GM15510 (cell line): ENCODE measurements around the gene PSORS1C1.

ENCODE experiments used
- POLR2A ChIP-seq: IDR thresholded peaks from 3 replicates; pipeline ENCODE4 v1.6.1; 2011; ENCODE audit warnings: borderline replicate concordance; ENCODE audit not compliant: insufficient read length; ENCODE audit errors: extremely low read depth

The PSORS1C1 gene

DNA sequence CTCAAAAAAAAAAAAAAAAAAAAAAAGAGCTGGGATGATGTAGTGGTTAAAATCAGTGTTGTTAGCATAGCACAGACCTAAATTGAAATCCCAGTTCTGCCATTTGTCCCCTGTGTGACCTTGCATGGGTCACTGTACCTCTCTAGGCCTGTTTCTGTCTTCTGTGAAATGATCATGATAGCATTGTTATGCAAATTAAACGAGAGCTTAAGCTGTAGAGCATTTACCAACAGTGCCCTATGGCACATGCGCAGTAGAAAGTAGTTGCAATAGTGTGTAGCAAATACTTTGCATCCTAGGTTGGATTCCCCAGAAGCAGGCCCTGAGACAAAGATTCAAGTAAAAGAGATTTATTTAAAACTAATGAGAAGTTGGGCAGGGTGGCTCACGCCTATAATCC, 17.0 kb downstream of the PSORS1C1 start:
- TF ChIP-seq POLR2A = no peak

DNA sequence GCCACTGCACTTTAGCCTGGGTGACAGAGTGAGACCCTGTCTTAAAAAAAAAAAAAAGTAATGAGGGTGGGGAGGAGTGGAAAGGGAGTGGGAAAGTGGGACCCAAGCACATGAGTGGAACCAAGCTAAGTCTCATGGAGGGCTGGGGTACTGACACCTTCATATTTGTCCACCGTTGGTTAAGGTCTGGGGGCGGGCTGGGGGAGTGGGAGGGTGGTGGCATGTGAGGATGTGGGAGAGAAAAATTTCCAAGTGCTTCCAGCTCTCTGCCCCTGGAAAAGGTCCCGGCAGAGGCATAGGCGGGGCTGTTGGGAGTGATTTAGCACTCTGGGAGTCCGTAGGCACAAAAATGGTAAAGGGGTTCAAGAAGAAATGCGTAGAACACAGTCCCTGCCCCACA, 18.2 kb downstream of the PSORS1C1 start:
- TF ChIP-seq POLR2A = no peak

DNA sequence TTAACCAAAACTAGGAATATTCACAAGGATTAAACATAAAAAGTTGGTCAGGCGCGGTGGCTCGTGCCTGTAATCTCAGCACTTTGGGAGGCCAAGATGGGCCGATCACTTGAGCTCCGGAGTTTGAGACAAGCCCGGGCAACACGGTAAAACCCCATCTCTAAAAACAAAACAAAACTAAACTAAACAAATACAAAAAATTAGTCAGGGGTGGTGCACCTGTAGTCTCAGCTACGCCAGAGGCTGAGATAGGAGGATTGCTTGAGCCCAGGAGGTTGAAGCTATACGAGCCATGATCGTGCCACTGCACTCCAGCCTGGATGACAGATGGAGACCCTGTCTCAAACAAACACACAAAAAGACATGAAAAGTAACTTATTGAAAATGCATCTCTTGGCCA, 21.1 kb downstream of the PSORS1C1 start:
- no peak for TF ChIP-seq POLR2A

DNA sequence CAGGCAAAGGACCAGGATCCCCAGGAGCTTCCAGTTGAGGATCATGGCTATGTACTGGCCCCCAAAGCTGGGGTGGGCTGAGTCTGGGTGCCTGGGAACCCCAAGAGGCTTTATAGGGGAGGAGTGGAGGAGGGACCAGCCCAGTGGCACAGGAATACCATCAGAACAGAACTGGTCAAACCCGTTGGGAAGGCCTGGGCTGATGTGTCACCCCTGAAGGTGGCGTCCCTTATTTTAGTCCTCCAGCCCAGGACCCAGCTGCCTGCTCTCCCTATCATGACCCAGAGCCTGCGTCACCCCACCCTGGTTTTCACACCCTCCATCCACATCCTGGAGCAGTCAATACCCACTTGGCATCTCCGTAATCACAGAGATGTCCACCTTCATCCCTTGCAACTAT, 24.4 kb downstream of the PSORS1C1 start, which contains the start of gene PSORS1C2:
Gene PSORS1C2, minus strand, starts transcription at position 85 of the 400 bp plus-strand sequence. Its CDS starts 40 bp downstream, at position 45.
- no peak for TF ChIP-seq POLR2A

DNA sequence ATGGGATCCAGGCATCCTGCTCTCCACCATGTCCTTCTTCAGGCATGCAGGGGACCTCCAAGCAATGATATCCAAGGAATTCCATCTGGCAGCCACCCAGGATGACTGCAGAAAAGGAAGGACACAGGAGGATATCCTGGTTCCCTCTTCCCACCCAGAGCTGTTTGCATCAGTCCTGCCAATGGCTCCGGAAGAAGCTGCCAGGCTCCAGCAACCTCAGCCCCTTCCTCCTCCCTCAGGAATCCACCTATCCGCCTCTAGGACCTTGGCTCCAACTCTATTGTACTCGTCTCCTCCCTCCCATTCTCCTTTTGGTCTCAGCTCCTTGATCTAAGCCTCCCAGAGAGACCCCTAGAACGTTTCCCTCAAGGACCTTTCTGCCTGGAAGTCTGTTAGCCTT, 25.0 kb downstream of the PSORS1C1 start:
- TF ChIP-seq POLR2A = no peak

DNA sequence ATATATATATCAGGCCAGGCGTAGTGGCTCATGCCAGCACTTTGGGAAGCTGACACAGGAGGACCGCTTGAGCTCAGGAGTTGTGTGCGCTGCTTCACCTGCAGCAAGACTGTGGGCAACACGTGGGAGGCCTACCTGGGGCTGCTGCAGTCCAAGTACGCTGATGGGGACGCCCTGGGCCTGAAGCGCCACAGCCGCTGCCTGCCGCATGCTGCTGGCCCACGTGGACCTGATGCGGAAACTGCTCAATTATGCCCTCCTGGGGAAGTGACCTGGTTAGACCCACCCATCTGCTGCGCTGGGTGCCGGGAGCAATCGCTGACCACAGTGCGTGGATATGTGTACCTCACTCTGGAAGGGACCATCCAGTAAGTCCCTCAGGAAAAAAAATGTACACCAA, 26.0 kb downstream of the PSORS1C1 start:
- no peak for TF ChIP-seq POLR2A

DNA sequence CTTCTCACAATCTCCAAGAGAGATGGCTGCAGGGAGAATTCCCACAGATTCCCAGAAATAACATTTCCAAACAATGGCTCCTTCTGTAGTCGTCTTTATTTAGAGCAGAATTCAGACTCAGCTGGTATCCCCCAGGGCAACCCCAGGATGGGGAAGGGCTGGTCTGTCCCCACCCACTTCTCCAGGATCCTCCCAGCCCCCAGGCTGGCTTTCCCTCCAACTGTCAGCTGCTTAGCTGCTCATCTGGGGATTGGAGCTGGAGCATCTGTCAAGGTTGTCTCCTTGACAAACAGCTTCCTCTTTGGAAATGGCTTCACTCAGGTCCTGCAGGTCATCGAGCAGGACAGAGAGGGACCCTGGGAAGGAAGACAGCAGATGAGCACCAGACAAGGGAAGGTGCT, 27.8 kb downstream of the PSORS1C1 start:
- TF ChIP-seq POLR2A = no peak

DNA sequence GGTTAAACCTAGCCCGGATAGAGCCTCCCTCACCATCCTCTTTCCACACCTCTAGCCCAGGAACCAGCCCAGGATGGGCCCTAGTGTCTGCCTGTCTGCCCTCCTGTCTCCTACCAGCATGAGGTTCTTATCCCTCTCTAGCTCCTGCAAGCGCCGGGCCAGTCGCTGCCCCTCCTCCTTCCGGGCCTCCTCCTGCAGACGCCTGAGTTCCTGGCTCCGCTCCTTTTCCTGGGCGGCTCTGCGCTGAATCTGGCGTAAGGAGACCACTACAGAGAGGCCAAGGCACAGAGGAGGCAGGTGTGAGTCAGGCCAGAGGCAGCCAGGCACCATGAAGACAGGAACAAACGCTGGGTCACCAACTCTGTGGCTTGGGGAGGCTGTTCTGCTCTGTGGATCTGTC, 28.5 kb downstream of the PSORS1C1 start:
- no peak for TF ChIP-seq POLR2A

DNA sequence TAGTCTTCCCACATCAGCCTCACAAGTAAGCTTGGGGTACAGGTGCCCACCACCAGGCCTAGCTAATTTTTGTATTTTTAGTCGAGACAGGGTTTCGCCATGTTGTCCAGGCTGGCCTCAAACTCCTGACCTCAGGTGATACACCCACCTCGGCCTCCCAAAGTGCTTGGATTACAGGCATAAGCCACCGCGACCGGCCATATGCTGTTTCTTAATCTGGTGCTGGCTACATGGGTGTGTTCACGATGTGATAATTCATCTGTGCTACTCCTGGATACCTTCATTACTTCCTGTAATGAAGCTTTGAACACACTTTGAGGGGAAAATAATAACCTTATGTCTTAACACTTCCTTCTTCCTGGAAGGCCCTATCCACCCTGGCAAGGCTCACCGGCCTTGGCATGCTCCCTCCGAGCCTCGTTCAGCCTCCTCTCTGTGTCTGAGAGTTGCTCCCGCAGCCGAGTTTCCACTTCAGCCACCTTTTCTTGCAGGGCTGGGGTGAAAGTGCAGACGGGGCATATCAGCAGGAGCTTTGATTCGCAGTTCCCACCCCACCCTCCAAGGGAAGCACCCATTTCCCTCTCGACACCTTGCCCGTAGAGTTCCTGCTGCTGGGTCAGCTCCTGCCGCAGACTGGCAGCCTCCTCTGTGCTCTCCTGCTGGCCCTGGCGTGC, 29.8 kb downstream of the PSORS1C1 start:
- no peak for TF ChIP-seq POLR2A

DNA sequence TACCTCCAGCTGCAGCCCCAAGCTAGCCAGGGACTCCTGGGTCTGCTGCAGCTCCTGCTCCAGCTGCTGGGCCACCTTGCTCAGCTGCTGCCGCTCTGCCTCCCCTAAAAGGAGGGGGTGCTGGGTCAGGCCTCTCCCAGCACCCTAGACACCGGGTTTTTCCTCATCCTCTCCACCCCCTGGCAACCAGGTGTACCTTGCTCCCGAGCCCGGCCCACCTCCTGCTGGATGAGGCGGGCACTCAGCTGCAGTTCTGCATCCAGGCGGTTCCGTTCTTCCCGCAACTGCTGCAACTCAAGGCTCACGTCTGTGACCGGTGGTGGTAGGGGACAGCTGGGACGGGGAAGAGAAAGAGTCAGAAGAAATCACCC, 30.4 kb downstream of the PSORS1C1 start:
- no peak for TF ChIP-seq POLR2A

DNA sequence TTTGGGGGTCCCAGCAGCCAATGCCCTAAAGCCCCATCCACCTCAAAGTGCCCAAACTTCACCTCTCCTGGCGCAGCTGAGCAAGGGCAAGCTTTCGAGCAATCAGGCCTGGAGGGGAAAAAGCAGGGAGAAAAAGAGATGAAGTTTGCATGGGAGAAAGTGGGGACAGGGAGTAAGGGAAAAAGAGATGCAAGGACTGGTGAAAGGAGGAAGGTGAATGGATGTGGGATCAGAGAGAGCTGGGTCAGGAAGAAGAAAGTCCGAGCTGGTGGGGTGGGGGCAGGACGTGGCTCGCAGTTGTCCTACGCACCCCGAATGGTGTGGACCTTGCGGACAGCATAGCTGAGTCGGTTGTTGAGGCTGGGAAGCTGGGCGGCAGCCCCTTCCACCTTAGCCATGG, 30.8 kb downstream of the PSORS1C1 start:
- TF ChIP-seq POLR2A = no peak

DNA sequence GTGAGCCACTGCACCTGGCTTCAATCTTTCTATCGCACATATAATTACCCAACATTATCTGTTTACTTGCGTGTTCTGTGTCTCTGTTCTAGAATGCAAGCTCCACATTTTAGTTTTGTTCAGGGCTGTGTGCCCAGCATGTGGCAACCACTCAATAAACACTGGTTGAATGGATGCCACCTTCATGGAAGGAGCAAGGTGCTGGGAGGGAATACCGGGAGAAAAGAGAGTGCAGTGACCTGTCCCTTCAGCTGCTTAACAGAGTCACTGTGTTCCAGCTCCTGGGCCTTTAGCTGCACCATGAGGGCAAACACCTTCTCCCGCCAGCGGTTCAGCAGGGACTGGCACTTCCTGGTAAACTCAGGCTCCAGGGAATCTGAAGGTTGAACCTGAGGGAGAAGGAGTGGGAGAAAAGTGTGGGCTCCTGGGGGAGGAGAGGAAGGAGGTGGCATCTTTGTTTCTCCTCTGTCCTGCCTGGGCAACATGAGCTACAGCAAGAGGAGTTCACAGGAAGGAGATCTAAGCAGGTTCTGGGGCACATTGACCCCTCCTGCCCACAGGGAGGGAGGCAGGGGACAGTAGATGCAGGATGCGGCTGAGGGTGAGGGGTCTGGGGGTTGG, 35.3 kb downstream of the PSORS1C1 start:
- no peak for TF ChIP-seq POLR2A

DNA sequence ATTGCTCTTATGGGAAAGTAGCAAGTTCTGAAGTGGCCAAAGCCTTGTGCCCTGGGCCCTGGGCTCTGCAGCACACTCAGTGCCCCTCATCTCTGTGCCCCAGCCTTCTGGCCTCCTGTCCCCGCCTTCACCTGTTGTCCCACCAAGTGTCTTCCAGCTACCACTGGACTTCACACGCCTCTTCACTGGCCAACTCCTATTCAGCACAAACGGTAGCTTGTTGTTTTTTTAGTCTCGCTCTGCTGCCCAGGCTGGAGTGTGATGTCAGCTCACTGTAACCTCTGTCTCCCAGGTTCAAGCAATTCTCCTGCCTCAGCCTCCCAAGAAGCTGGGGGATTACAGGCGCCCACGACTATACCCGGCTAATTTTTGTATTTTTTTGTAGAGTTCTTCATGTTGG, 38.2 kb downstream of the PSORS1C1 start:
- no peak for TF ChIP-seq POLR2A

DNA sequence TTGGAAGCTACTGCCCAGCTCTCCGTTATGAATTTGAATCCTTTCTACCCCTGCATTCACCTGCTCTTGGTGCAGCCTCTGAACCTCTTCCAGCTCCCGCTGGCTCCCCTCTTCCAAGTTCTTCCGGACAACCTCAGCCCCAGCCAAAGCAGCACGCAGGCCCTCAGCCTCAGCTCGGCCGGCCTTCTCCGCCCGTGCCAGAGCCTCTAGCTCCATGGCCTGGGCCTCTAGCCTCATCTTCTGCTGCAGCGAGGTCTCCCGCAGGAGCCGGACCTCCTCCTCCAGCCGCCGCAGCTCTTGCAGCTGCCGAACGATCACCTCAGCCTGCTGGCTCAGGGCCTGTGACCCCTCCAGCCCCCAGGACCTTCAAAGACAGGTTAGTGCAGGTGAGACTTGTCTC, 39.8 kb downstream of the PSORS1C1 start:
- no peak for TF ChIP-seq POLR2A

DNA sequence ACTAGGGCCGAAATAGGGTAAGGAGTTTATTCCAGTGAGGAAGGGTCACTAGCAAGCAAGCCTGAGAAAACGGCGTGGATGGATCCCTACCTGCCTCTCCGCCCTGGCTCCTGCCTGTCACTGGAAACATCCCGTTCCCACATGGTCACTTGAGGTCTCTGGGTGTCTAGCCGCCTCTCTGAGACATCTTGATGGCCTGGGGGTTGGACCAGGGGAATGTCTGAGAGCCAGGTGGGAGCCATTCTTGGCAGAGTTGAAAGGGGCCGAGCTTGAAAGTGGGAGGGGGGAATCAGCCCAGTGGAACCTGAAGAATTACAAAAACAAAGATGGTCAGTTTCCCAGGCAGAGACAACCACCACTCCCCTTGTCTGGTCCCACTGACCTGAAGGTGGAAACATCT, 42.0 kb downstream of the PSORS1C1 start:
- TF ChIP-seq POLR2A = no peak

DNA sequence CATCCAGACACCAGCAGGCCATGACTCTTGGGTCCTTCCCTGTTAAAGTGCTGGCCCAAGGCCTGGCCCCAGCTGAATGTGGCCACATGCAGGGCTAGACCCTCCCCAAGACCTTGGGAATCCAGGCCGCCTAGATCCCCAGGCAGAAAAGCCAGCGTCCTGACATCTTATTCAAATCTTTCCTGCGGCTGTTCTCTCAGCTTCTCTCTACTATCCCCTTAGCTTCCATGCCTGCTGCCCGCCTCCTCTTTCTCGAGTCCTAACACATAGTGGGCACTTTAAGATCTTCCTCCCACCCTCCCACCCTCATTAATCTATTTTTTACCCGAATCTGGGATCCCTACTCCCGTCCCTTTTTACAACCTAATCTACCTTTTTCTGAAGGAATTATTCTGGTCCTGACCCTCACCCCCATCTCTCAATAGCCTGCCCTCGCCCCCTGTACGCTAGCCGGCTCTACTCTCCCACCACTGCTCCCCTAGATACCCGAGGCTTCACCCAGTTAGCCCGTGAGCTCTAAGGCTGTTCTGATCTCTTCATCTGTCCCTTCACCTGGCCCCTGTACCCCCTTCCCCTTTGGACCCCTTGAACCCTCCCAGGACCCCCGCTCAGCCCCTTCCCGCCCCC, 43.0 kb downstream of the PSORS1C1 start, which contains the start of gene CCHCR1:
Gene CCHCR1, minus strand, starts transcription at position 290 of the 627 bp plus-strand sequence. Its CDS starts 202 bp downstream, at position 88.
- no peak for TF ChIP-seq POLR2A
